HepG2 (cell line): Measurements from ENCODE around the gene CD7. TPM values are rescaled to one million over a fixed set of nuclear protein-coding genes. Genes with fewer than 3 reads are reported as not detected.
A peak's percentile ranks its signal among the peaks of the same experiment; 100 is the strongest.

Experiments
- ARHGAP35 ChIP-seq: sonication (generic); formaldehyde crosslinking; IDR thresholded peaks from 2 replicates; pipeline ENCODE4 v1.9.0; 2022; ENCODE audit warnings: mild to moderate bottlenecking, inconsistent platforms, moderate library complexity, missing genetic modification reagents, borderline replicate concordance
- ATAD3A ChIP-seq: sonication (generic); formaldehyde crosslinking; IDR thresholded peaks from 2 replicates; pipeline ENCODE4 v1.4.0; 2020; ENCODE audit warnings: missing genetic modification reagents
- HMG20A ChIP-seq: IDR thresholded peaks from 2 replicates; pipeline ENCODE4 v1.6.1; 2016; ENCODE audit warnings: borderline replicate concordance
- JARID2 ChIP-seq: sonication (generic); formaldehyde crosslinking; IDR thresholded peaks from 2 replicates; pipeline ENCODE4 v1.8.1; 2023; ENCODE audit warnings: missing genetic modification reagents, inconsistent platforms; ENCODE audit not compliant: insufficient replicate concordance
- NR2C2 ChIP-seq: sonication (generic); formaldehyde crosslinking; IDR thresholded peaks from 2 replicates; pipeline ENCODE4 v1.4.0; 2020; ENCODE audit warnings: missing genetic modification reagents, mild to moderate bottlenecking, moderate library complexity, borderline replicate concordance
- THAP7 ChIP-seq: sonication (generic); formaldehyde crosslinking; IDR thresholded peaks from 2 replicates; pipeline ENCODE4 v1.8.1; 2023; ENCODE audit warnings: mild to moderate bottlenecking, missing genetic modification reagents
- ZBTB25 ChIP-seq: IDR thresholded peaks from 2 replicates; pipeline ENCODE4 v1.6.1; 2018; ENCODE audit warnings: missing genetic modification reagents
- ZBTB40 ChIP-seq, 2 experiments: fragments of 450-650 bp in 1 of 2; sonication (generic) in 1 of 2; formaldehyde crosslinking in 1 of 2; IDR thresholded peaks; 2 replicates each; pipeline versions ENCODE4 v1.6.1 to v1.8.0; 2016 to 2022; ENCODE audit warnings: antibody characterized with exemption in 1 of 2, mild to moderate bottlenecking in 1 of 2, missing genetic modification reagents in 1 of 2
- ZFP90 ChIP-seq: sonication (generic); formaldehyde crosslinking; IDR thresholded peaks from 2 replicates; pipeline ENCODE4 v1.8.0; 2022; ENCODE audit warnings: missing genetic modification reagents, mild to moderate bottlenecking, inconsistent platforms, borderline replicate concordance
- ZNF879 ChIP-seq: sonication (generic); formaldehyde crosslinking; IDR thresholded peaks from 2 replicates; pipeline ENCODE4 v1.8.1; 2023; ENCODE audit warnings: missing genetic modification reagents
- ZXDC ChIP-seq: sonication (generic); formaldehyde crosslinking; IDR thresholded peaks from 2 replicates; pipeline ENCODE4 v1.5.0; 2020; ENCODE audit warnings: mild to moderate bottlenecking, missing genetic modification reagents
- polyA plus RNA-seq, 8 experiments: library from polyadenylated mRNA; depleted of rRNA in 3 of 8; stranded (reverse) in 7 of 8; unstranded in 1 of 8; fragments of >200 nt; fragmentation: Illumina TruSeq in 4 of 8; extraction: Trizol in 4 of 8; gene quantifications; 2 replicates each; pipeline versions ENCODE4 v1.2.1 to v1.2.3, GENCODE V29; 2011 to 2016; ENCODE audit warnings: low read depth in 4 of 8, missing spikeins in 1 of 8, mixed read lengths in 1 of 8; ENCODE audit not compliant: insufficient read depth in 1 of 8
- total RNA-seq, 5 experiments: library from RNA; depleted of rRNA; stranded (reverse); fragments of >200 nt; fragmentation: Illumina TruSeq; extraction: Trizol; gene quantifications; 2 replicates each; pipeline ENCODE4 v1.2.3, GENCODE V29; 2016; ENCODE audit warnings: low read depth in 1 of 5

CD7 gene
- total and polyA plus RNA-seq, 2 of the 13 experiments (the other 11 are each of a cell fraction or from before 2014, with no cell fraction given): 67.6 to 76.4 TPM

GRCh38 chr17:82267575-82268379, 49.6 kb downstream of the CD7 start (continued):
- TF ChIP-seq ZBTB40 (IDR thresholded peaks at IDR 0.05) (no peak), ZBTB40 (CRISPR knock-in tag; IDR thresholded peaks at IDR 0.05) (peak; percentile 90), NR2C2 (CRISPR knock-in tag) (peak; percentile 89), HMG20A (CRISPR knock-in tag) (peak; percentile 91), ZBTB25 (CRISPR knock-in tag) (peak; percentile 78), THAP7 (CRISPR knock-in tag) (no peak), ATAD3A (CRISPR knock-in tag) (no peak), ZXDC (CRISPR knock-in tag) (0 out of 2 replicates have a peak, but pooled peaks have one; percentile 8), ZFP90 (peak; percentile 92; the same call in 1 of the 2 replicates), ZNF879 (CRISPR knock-in tag) (peak; percentile 65; the same call in 1 of the 2 replicates), ARHGAP35 (CRISPR knock-in tag) (no peak), JARID2 (CRISPR knock-in tag) (peak; percentile 37)
